ENCODE data around the gene ZNF215.
"Not testable (repeated sequence)": the region's sequence is repeated elsewhere in the genome, so short reads cannot be mapped to it uniquely, and the experiment has no call there.

Gene ZNF215

GRCh38 chr11:6920702-6921101 is 5.5 kb upstream of the ZNF215 start, which contains the start of gene OR2D3:
Gene OR2D3, plus strand, starts transcription at chr11:6921002. Its CDS starts 0 bp downstream, at chr11:6921002.
- ATAC-seq, result no peak
- Mint-ChIP-seq H3K27ac (no peak within 1 kb of the TSS), H3K4me3 (no peak within 1 kb of the TSS), H3K27me3 (peaks cover 18% of the 10 kb centered on the region), H3K9me3 (no peaks in the 10 kb centered on the region), H3K36me3 (ENCODE audit: low read depth) (no peaks in the 10 kb centered on the region), H3K4me1 (no peaks in the 10 kb centered on the region)
- DNase-seq, result no peak

- ATAC-seq, result no peak
- Mint-ChIP-seq H3K9me3 (no peaks in the 10 kb centered on the region), H3K4me1 (peaks cover 16% of the 10 kb centered on the region), H3K27ac (no peak overlapping the region), H3K27me3 (peaks cover 47% of the 10 kb centered on the region), H3K36me3 (ENCODE audit: low read depth) (peaks cover 3% of the 10 kb centered on the region), H3K4me3 (no peak overlapping the region)
- no peak for DNase-seq
Measured at GRCh38 chr11:6925007-6925577, 1.1 kb upstream of the ZNF215 start.

- Mint-ChIP-seq H3K27ac (no peak overlapping the region), H3K4me3 (peak overlapping the region; percentile 72), H3K9me3 (no peaks in the 10 kb centered on the region), H3K27me3 (peaks cover 47% of the 10 kb centered on the region), H3K36me3 (ENCODE audit: low read depth) (peaks cover 3% of the 10 kb centered on the region), H3K4me1 (peaks cover 16% of the 10 kb centered on the region)
- ATAC-seq, result no peak
- DNase-seq, result no peak
Measured at GRCh38 chr11:6925636-6926207, 504 bp upstream of the ZNF215 start.

DNA sequence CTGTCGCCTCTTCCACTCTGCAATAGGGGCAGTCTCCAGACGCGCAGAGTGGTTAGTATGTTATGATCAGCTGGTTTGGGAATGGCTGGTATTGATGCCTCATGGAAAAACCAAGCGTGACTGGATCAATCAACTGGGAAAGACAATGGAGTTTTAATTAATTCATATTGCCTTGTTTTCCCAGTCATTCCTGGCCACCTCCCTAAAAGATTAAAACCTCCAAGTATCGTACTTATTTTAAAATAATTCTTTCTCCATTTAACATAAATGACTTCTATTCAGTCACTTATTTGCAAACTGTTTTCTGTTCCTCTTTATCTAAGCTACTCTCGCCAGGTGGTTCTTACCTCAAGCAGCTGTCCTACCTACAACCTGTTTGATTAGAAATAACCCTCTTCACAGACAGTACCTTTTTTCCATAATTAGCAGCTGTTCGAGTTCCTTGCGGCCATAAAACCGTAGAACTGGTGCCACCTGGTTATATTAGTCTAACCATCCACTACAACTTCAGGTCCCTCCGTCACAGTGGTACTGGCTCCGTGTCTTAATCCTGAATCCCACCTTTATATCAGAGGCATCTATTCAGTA is 898 bp downstream of the ZNF215 start:
- peaks cover 46% of the 10 kb centered on the region for H3K27me3 Mint-ChIP-seq
- peaks cover 16% of the 10 kb centered on the region for H3K4me1 Mint-ChIP-seq
- H3K27ac Mint-ChIP-seq, result no peak overlapping the region
- H3K4me3 Mint-ChIP-seq, result peak overlapping the region; percentile 72
- DNase-seq (no peak), ATAC-seq (peak; percentile 6)
- peaks cover 3% of the 10 kb centered on the region for H3K36me3 Mint-ChIP-seq (ENCODE audit: low read depth)
- no peaks in the 10 kb centered on the region for H3K9me3 Mint-ChIP-seq

DNA sequence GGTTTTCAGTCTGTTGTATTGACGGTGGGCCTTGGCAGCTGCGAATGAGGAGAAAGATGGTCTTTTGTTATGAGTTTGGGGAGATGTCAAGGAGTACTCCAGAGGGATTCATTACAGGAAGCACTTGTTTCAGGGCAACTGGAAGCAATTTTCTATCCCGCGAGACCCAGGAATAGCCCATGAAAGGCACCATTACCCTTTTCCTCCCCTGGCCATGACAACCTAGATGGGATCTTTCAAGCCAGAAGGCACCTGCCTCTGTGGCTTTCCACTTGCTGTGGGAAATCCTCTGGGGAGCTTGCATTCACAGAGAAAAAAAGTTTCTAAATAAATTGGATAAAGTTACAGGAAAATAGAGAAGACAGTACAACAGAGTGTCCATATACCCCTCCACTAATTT is 2.7 kb downstream of the ZNF215 start:
- Mint-ChIP-seq H3K27me3 (peaks cover 49% of the 10 kb centered on the region), H3K36me3 (ENCODE audit: low read depth) (peaks cover 3% of the 10 kb centered on the region)
- no peak for DNase-seq

GRCh38 chr11:6931146-6931713 is 5.0 kb downstream of the ZNF215 start:
- ATAC-seq (no peak), DNase-seq (no peak)
- Mint-ChIP-seq H3K27ac (no peak overlapping the region), H3K27me3 (peaks cover 34% of the 10 kb centered on the region), H3K4me3 (no peak overlapping the region), H3K36me3 (ENCODE audit: low read depth) (peaks cover 3% of the 10 kb centered on the region), H3K4me1 (peaks cover 11% of the 10 kb centered on the region), H3K9me3 (no peaks in the 10 kb centered on the region)

More for the DNA sequence above, 2.7 kb downstream of the ZNF215 start:
- no peak for ATAC-seq
- Mint-ChIP-seq H3K9me3 (no peaks in the 10 kb centered on the region), H3K4me3 (no peak overlapping the region), H3K4me1 (peaks cover 16% of the 10 kb centered on the region), H3K27ac (no peak overlapping the region)

GRCh38 chr11:6932145-6932544 is 5.9 kb downstream of the ZNF215 start:
- no peak overlapping the region for H3K4me3 Mint-ChIP-seq
- no peaks in the 10 kb centered on the region for H3K9me3 Mint-ChIP-seq
- peaks cover 3% of the 10 kb centered on the region for H3K36me3 Mint-ChIP-seq (ENCODE audit: low read depth)
- DNase-seq (no peak), ATAC-seq (no peak)
- H3K27ac Mint-ChIP-seq, result no peak overlapping the region
- H3K27me3 Mint-ChIP-seq, result peaks cover 28% of the 10 kb centered on the region
- peaks cover 6% of the 10 kb centered on the region for H3K4me1 Mint-ChIP-seq

DNA sequence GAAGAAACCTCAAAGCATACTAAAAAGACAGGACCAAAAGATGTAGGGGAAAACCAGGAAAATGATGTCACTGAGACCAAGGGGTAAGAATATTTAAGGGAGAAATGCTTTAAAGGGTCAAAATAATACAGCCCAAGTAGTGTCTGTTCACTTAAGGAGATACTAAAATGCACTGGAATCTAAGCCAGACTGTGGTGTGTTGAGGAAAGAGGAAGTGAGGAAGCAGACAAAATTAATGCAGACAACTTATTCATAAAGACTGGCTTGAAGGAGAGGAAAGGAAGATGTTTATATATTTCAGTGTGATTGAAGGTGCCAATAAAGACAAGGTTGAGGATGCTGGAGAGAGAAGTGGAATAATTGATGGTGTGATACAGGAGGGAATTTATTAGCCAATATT is 15.7 kb downstream of the ZNF215 start:
- Mint-ChIP-seq H3K27ac (no peak overlapping the region), H3K4me3 (no peak overlapping the region), H3K4me1 (no peaks in the 10 kb centered on the region), H3K9me3 (no peaks in the 10 kb centered on the region), H3K27me3 (no peaks in the 10 kb centered on the region), H3K36me3 (ENCODE audit: low read depth) (no peaks in the 10 kb centered on the region)
- DNase-seq (no peak), ATAC-seq (no peak)

GRCh38 chr11:6943131-6943530 is 16.9 kb downstream of the ZNF215 start:
- no peaks in the 10 kb centered on the region for H3K27me3 Mint-ChIP-seq
- no peak for ATAC-seq
- no peak overlapping the region for H3K27ac Mint-ChIP-seq
- H3K4me1 Mint-ChIP-seq, result no peaks in the 10 kb centered on the region
- H3K36me3 Mint-ChIP-seq (ENCODE audit: low read depth), result no peaks in the 10 kb centered on the region
- no peak for DNase-seq
- peaks cover 1% of the 10 kb centered on the region for H3K9me3 Mint-ChIP-seq
- H3K4me3 Mint-ChIP-seq, result no peak overlapping the region

DNA sequence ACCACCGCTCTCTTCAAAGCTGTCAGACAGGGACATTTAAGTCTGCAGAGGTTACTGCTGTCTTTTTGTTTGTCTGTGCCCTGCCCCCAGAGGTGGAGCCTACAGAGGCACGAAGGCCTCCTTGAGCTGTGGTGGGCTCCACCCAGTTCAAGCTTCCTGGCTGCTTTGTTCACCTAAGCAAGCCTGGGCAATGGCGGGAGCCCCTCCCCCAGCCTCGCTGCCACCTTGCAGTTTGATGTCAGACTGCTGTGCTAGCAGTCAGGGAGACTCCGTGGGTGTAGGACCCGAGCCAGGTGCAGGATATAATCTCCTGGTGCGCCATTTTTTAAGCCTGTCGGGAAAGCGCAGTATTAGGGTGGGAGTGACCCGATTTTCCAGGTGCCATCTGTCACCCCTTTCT is 28.0 kb downstream of the ZNF215 start:
- H3K4me1 Mint-ChIP-seq; H3K27ac Mint-ChIP-seq; H3K9me3 Mint-ChIP-seq; H3K27me3 Mint-ChIP-seq; ATAC-seq; H3K36me3 Mint-ChIP-seq (ENCODE audit: low read depth); DNase-seq; H3K4me3 Mint-ChIP-seq: not testable (repeated sequence)

GRCh38 chr11:6962141-6962540 is 35.9 kb downstream of the ZNF215 start:
- H3K4me3 Mint-ChIP-seq, result no peak overlapping the region
- no peaks in the 10 kb centered on the region for H3K36me3 Mint-ChIP-seq (ENCODE audit: low read depth)
- H3K27me3 Mint-ChIP-seq, result no peaks in the 10 kb centered on the region
- H3K9me3 Mint-ChIP-seq, result peaks cover 5% of the 10 kb centered on the region
- H3K4me1 Mint-ChIP-seq, result no peaks in the 10 kb centered on the region
- no peak overlapping the region for H3K27ac Mint-ChIP-seq
- no peak for ATAC-seq
- no peak for DNase-seq

DNA sequence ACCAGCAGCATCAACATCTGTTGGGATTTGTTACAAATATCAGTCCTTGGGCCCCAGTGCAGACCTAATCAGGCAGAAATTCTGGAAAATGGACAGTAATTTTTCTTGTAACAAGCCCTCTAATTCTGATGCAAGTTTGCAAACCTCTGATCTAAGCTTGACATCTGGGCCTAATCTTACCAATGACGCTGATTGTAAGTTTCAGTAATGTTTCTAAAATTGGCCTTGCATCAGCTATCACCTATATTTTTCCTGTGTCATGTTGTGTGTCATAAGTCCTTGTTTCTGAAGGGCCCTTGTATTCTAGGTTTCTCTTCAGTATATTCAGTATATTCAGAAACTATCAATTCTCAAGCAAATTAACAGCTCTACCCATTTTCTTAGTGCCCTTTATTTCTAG is 36.4 kb downstream of the ZNF215 start:
- Mint-ChIP-seq H3K27me3 (peaks cover under 1% of the 10 kb centered on the region), H3K4me3 (no peak overlapping the region), H3K27ac (no peak overlapping the region), H3K4me1 (no peaks in the 10 kb centered on the region), H3K9me3 (peaks cover 10% of the 10 kb centered on the region), H3K36me3 (ENCODE audit: low read depth) (no peaks in the 10 kb centered on the region)
- ATAC-seq (no peak), DNase-seq (no peak)

DNA sequence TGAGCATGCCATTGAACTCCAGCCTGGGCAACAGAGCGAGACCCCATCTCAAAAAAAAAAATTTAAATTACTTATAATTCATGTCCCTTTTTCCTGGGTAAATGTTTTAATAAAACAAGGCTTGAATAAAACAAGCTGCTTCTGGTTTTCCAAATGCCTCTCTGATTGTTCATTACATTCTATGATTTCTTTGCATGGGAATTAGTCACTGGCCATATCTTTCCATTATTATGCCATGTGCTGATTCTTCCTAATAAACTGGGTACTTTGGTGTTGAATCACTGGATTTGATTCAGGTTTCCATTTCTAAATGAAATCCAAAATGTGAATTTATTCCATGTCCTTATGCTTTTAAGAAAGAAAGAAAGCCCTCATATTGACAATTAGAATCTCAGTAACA is 42.6 kb downstream of the ZNF215 start:
- no peak overlapping the region for H3K4me3 Mint-ChIP-seq
- peaks cover 18% of the 10 kb centered on the region for H3K9me3 Mint-ChIP-seq
- H3K4me1 Mint-ChIP-seq, result no peaks in the 10 kb centered on the region
- no peak overlapping the region for H3K27ac Mint-ChIP-seq
- H3K36me3 Mint-ChIP-seq (ENCODE audit: low read depth), result no peaks in the 10 kb centered on the region
- ATAC-seq, result no peak
- no peak for DNase-seq
- peaks cover 6% of the 10 kb centered on the region for H3K27me3 Mint-ChIP-seq

- not testable (repeated sequence) for ATAC-seq; H3K4me1 Mint-ChIP-seq; H3K27me3 Mint-ChIP-seq; H3K4me3 Mint-ChIP-seq; DNase-seq; H3K27ac Mint-ChIP-seq; H3K36me3 Mint-ChIP-seq (ENCODE audit: low read depth)
- peaks cover 18% of the 10 kb centered on the region for H3K9me3 Mint-ChIP-seq
Measured at GRCh38 chr11:6969854-6970253, 43.6 kb downstream of the ZNF215 start.

DNA sequence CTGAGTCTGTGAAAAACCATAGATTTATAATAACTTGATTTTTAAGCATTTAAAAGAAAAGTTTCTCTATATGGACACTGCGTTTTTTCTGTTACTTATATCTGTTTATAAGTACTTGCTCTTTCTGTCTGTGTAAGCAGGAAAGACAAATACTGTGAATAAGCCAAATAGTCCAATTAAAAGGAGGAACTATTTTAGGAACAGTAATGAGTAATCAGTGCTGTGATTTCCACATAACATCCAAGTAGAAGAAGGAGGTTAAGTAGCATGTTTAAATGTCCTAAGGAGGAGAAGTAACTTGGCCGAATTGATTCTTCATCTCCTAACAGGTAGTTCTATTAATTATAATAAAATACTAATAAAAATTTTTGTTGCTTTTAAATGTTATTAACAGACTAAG is 53.1 kb downstream of the ZNF215 start:
- Mint-ChIP-seq H3K36me3 (ENCODE audit: low read depth) (no peaks in the 10 kb centered on the region), H3K4me1 (no peaks in the 10 kb centered on the region), H3K9me3 (no peaks in the 10 kb centered on the region), H3K27me3 (peaks cover 3% of the 10 kb centered on the region), H3K4me3 (no peak overlapping the region), H3K27ac (no peak overlapping the region)
- DNase-seq, result no peak
- no peak for ATAC-seq
